Measurements from ENCODE around the gene MPI.

The MPI gene

DNA sequence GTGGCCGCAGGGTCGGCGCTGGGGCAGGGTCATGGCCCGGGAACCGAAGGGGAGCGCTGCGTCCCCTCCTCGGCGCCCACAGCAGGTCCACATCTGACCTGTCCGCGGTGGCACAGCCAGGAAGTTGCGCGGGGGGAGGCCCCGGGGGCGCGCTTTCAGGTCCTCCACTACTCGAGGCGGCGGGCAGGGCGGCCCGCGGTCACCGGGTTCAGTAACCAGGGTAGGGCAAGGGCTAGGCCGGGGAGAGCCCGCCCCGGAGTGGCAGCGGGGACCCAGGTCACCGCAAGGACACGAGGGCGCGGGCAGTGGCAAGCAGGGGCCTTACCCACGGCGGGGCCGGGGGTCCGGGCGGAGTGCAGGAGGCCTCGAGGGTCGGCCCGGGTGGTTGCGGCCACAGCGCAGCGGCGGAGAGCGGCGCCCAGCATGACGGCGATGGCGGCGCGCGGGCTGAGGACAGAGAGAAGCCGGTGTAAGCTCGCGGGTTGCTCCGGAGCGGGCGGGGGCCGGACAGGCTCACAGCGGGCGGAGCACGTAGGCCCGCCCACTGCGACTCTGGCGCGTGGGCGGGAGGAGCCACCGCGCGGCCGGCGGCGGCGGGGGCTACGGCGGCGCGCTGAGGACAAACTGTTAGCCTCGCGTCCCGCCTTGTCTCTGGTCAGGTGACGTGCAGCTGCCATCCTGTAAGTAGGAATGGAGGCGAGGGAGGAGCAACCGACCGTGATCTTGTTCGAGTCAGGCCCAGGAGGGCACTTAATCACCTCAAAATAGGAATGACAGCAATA is 47.9 kb downstream of the MPI start, which contains the start of gene COX5A:
COX5A (minus strand) TSS at position 484 of the 782 bp plus-strand sequence; CDS start at position 425, 59 bp downstream.
- TF ChIP-seq CTCF (IDR thresholded peaks at IDR 0.05; ENCODE audit: extremely low read depth, insufficient read depth, missing control alignments), result peak; percentile 4
- in situ Hi-C loops (cut with MboI; ENCODE audit: low pct_unique_long_range_greater_than_20kb, low sequenced_read_pairs, unreplicated experiment), result loop anchor here (25.0 kb wide), 1 partner anchor 300 kb away; no protein-coding TSS in a partner anchor
- peak; percentile 94 for DNase-seq (ENCODE audit: low spot score)

GRCh38 chr15:74950078-74950908 is 60.5 kb downstream of the MPI start:
- peak; percentile 98 for TF ChIP-seq CTCF (IDR thresholded peaks at IDR 0.05; ENCODE audit: extremely low read depth, insufficient read depth, missing control alignments)
- DNase-seq (ENCODE audit: low spot score), result peak; percentile 75
- in situ Hi-C loops (cut with MboI; ENCODE audit: low pct_unique_long_range_greater_than_20kb, low sequenced_read_pairs, unreplicated experiment), result no loop called here

DNA sequence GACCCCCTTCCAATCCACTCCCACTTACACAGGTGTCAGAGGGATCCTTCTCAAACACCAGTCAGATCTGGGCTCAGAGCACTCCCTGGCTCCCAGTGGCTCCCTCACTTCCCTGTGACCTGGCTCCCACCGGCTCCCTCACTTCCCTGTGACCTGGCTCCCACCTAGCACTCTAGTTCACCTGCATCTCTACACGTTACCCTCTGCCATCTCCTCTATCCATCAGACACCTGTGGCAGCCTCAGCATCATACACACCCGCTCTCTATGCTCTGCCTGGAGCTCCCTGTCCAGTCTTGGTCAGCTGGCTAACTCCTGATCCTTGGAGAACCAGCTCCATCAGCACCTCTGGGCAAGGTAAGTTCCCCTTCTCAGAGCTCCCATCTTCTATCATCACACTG is 61.2 kb downstream of the MPI start:
- no peak for TF ChIP-seq CTCF (IDR thresholded peaks at IDR 0.05; ENCODE audit: extremely low read depth, insufficient read depth, missing control alignments)
- no peak for DNase-seq (ENCODE audit: low spot score)
- in situ Hi-C loops (cut with MboI; ENCODE audit: low pct_unique_long_range_greater_than_20kb, low sequenced_read_pairs, unreplicated experiment), result no loop called here

Measured in GM13977 (cell line).